Myocyte (in vitro differentiated cells): Measurements from ENCODE around the gene HTR6. TPM values are rescaled to one million over a fixed set of nuclear protein-coding genes. Genes with fewer than 3 reads are reported as not detected.
"Not testable (repeated sequence)": the region's sequence is repeated elsewhere in the genome, so short reads cannot be mapped to it uniquely, and the experiment has no call there.

ENCODE experiments used
- DNase-seq: peaks from one replicate; pipeline ENCODE4 v3.0.0-alpha.2; 2012; ENCODE audit warnings: low read depth
- total RNA-seq: library from RNA; depleted of rRNA; stranded (reverse); fragments of >200 nt; gene quantifications from 2 replicates; pipeline ENCODE4 v1.2.3, GENCODE V29; 2014

The HTR6 gene
- total RNA-seq, 1 donor from 2014 or later, result not detected

DNA sequence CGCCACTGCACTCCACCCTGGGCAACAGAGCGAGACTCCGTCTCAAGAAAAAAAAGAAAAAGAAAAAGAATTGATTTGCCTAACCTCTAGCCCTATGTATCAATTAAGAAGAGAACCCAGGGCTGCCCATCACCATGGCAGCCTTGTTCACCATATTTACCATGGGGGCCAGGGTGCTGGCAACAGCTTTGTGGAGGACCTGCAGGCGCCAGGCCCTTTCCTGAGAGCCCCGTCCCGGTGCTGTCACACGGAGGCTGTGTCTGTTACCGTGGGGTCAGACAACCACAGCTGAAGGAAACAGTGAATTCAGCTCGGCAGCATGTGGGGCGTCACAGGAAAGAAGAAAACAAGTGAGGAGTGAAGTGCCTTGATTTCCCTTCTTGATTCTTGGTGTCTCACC, 27.1 kb upstream of the HTR6 start:
- DNase-seq, result no peak

DNA sequence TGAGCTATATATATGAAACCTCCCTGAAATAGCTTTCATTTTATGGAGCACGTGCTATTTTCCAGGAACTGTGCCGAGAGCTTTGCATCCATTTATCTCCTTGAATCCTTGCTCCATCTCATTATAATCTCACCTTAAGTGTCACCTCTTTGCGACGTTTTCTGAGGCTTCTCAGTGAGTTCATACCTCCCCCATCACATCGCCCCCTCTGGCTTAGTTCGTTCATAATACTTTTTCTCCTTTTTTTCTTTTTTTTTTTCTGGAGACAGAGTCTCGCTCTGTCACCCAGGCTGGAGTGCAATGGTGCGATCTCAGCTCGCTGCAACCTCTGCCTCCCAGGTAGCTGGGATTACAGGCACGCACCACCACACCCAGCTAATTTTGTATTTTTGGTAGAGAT, 25.4 kb upstream of the HTR6 start:
- DNase-seq, result not testable (repeated sequence)

GRCh38 chr1:19639999-19640362, 24.7 kb upstream of the HTR6 start:
- DNase-seq, result no peak

DNA sequence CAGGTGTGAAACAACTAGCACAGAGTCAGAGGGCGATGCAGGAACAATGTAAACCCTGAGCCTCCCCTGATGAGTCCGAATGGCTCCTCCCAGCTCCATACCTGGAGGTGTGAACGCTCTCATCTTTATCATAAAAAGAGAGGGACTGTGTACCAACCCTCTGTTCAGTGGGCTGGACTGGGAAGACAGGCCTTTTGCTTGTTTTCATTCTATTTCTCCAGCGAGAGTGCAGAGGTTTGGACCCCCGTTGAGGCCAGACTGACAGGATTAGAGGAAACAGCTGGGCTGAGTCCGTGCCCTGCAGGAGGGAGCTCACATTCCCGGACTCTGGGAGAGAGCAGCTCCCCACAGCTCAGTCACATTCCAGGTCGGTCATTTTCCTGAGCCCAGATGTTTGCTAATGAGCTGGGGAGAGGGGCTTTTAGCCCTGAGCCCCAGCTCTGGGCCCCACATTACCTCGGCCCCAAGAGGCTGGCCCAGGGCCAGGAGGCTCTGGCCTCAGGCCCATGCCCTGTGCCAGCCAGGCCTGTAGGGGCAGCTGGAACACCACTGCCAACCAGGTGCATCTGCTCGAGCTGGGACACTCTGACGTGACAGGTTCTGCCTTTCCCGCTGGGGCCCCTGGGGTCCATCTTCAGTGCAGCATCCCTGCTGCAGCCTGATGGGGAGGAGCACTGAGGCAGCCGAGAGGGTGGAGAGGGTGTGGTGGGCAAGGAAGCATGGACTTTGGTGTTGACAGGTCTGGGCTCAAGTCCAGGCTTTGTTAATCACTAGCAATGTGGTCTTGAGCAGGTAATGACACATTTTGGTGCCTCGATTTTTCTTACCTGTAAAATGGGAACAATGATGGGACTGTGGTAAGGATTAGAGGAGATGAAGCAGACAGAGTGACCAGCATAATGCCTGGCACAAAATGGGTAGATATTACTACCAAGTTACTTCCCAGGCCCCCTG, 24.0 kb upstream of the HTR6 start:
- peak; percentile 67 for DNase-seq

GRCh38 chr1:19643121-19643520, 21.6 kb upstream of the HTR6 start:
- no peak for DNase-seq

DNA sequence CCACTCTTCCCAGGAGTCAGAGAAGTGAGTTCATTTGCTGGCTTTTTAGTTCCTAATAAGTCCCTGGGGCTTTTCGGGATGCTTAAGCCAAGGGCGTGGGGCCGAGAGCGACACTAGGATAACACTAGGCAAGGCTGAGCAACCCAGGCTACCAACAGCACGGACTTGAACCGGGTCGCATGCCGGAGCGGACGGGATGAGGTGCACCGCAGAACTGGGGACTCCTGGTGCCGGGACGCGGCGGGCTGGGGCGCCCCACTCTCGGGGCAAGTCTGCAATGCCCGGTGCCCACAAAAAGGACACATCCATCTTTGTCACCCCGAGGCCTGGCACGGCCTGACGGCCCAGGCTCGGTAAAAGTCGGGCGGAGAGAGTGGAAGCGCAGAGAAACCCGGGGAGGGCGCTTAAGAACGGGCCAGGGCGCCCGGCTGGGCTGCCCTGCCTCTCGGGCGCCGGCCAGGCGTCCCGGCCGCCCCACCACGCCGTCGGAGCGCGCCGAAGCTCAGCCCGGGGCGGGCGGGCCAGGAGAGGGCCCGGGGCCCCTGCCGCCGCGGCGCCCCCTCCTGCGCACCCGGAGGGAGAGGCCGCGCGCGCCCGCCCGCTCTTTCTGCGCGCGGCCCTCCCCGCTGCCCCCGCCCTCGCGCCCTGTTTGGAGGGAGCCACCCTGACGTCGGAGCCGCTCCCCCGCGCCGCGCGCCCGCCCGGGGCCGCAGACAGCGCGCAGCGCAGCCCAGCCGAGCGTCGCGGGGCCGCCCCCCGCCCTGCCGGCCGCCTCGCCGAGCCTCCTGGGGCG, 20.9 kb upstream of the HTR6 start, which contains the start of gene NBL1:
Gene NBL1 (plus strand): TSS at position 710 of the 793 bp plus-strand sequence. CDS start 10,720 bp downstream, outside the sequence.
- peak; percentile 28 for DNase-seq

DNA sequence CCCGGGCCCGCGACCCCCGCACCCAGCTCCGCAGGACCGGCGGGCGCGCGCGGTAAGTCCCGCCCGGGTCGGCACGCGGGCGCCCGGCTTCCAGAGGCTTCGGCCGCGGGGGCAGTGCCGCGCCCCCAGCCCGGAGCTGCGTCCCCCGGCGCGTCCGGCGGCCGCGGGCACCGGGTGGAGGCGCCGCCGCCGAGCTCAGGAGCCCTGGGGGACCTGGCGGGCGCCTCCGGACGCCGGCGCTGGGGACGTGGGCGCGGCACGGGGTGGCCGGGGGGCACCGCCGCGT, 20.3 kb upstream of the HTR6 start:
- no peak for DNase-seq

DNA sequence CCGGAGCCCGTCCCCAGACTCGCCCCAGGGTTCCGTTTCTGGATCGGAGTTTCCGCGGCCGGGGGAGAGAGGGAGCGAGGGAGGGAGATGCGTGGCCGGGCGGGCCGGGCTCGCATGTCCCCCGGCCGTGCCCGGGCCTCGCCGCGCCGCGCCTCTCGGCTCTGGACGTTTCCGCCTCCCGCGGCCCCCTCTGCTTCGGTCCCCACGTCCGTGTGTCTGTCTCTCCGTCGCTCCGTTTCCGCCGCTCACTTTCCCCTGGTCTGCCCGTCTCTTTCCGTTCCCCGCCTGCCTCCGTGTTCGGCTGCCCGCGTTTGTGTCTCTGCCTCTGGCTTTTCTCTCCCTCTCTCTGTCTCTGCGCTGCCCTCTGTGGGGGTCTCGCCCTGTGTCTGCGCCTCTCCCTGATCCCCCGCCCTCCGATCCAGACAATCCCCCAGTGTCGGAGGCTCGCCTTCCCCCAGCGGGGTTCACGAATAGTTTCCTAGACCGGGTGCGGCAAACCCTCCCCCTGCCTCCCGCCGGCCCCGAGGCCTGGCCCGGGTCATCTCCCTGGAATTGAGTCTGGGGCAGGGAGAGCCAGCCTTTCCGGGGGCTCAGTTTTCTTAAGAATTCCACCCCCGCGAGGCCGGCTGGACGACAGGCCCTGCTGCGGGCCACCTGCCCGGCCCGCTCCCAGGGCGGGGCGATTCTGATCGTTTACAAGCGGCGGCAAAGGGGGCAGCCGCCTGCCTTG, 19.8 kb upstream of the HTR6 start:
- DNase-seq, result peak; percentile 32

DNA sequence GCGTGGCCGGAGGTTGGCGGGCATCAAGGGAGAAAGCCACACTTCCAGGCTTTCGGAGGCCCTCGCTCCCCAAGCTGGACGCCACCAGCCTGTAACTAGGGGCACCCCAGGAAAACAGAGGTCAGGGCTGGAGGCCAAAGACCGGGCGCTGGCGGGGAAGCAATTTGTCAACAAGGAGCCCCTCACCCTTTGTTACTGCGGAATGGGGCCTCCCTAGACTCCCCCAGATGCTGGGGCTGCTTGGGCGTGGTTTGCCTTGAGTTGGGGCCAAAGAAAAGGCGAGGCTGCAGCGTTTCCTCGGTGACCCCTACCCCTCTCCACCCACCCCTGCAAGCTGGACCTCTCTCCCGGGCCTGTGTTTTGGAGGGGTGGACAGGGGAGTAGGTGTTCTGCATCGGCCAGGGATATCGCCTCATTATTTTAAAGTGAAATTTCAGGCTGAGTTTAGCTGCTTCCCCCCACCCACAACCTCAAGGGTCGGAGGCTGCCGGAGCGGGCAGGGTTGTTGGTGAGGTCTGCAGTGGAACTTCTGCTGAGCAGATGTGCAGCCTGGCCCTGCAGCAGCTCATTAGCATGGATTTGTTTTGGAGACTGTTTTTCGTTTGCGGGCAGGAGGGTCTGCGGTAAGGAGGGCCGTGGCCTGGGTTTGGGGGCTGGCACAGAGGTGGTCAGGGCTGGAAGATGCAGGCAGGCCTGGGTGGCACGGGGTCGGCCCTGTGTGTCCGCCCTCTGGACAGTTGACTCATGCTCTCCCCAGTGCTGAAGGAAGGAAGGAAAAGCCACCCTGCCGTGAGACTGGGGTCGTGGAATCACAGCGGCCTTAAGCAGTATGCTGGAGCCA, 19.0 kb upstream of the HTR6 start:
- DNase-seq, result no peak

DNA sequence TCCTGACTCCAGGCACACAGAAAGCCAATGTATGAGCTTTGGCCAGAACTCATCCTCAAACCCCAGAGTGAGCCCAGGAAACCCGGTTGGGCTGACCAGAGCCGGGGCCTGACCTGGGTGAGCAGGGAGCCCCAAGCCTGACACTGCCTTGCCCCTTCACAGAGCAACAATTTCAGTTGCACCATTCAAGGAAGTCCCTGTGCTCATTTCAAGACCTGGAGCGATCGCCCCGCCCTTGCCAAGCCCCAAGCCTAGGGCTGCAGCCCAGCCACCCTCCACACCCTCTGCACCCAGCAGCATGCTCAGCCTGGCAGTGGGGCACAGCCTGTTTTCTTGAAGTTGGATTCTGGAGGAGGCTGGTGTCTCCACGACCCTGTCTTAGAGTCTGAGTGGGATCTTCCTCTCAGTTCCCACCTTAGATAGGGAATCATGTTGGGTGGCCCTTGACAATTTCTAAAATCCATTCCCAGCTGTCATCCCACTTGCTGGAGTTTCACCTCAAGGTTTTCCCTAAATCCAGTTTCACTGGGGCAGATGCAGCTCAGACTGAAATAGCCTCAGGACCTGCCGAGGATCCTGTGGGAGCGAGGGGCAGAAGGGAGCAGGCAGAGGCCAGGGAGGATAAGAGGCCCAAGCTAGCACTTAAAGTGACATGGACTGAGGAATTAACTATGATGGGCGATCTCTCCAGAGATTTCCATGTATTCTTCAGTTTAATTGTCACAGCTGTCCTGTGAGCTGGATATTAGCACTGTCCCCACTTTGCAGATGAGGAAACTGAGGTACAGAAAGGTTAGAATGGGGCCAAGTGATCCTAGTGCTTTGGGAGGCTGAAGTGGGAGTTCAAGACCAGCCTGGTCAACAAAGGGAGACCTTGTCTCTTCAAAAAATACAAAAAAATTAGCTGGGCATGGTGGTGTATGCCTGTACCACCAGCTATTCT, 18.0 kb upstream of the HTR6 start:
- no peak for DNase-seq

DNA sequence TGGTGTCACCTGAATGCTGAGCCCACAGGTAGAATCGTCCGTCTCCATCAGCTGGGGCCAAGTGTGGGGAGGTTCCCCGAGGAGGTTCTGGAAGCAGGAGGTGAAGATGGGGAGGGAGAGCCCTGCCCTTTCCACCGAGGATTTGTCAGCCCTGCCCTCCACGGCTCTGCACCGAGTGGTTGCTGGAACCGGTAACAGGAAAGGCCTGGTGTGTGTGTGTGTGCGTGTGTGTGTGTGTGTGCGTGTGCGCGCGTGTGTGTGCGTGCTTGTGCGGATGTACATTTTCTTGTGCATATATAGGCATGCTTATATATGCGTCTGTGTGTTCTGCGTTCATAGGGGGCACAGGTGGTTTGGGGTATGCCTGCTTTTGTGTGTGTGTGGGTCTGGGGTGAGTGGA, 17.0 kb upstream of the HTR6 start:
- no peak for DNase-seq

- no peak for DNase-seq
Measured at GRCh38 chr1:19648239-19648638, 16.4 kb upstream of the HTR6 start.

GRCh38 chr1:19648689-19649088, 16.0 kb upstream of the HTR6 start:
- no peak for DNase-seq

GRCh38 chr1:19650416-19651140, 14.1 kb upstream of the HTR6 start:
- no peak for DNase-seq

DNA sequence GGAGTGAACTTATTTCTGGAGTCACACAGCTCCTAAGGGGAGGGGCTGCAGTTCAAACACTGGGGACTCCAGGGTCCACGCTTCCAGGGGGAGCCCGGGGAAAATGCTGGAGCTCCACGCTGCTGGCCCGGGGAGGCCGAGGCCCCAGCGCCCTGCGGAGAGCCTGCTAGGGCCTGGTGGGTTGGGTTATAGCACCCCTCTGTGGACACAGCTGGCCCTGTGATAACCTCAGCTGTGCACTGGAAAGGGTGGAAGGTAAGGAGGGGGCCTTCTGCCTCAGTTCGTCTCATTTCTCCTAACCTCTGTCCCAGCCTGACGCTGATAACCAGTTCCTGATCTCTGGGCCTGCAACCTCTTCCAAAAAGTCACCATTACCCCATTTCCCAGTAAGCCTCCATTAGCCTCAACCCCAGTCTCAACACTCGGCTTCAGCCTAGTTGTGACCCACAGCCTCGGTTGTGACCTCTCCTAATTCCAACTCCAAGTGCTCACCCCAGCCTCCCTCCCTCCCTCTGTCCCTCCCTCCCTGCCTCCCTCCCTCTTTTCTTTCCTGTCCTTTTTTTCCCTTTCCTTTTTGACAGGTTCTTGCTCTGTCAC, 13.4 kb upstream of the HTR6 start:
- peak; percentile 53 for DNase-seq

GRCh38 chr1:19654386-19654785, 10.3 kb upstream of the HTR6 start:
- no peak for DNase-seq

GRCh38 chr1:19654886-19655717, 9.6 kb upstream of the HTR6 start:
- DNase-seq, result no peak

DNA sequence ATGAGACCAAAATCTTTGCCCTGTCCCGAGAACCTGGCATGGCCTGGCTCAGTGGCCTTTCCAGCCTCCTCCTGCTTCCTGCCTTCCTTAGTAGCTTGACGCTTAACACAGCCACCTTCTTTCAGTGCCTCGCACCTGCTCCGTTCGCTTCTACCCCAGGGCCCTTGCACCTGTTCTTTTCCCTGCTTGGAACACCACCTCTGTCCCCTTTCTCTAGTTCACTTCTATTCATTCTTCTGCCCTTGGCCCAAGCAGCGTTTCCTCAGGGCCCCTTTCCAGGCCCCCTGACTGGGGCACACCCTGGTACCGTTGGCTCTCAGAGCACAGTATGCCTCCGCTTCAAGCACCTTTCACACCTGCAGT, 9.0 kb upstream of the HTR6 start:
- no peak for DNase-seq
